ENCODE data around the gene HMCN2.

DNA sequence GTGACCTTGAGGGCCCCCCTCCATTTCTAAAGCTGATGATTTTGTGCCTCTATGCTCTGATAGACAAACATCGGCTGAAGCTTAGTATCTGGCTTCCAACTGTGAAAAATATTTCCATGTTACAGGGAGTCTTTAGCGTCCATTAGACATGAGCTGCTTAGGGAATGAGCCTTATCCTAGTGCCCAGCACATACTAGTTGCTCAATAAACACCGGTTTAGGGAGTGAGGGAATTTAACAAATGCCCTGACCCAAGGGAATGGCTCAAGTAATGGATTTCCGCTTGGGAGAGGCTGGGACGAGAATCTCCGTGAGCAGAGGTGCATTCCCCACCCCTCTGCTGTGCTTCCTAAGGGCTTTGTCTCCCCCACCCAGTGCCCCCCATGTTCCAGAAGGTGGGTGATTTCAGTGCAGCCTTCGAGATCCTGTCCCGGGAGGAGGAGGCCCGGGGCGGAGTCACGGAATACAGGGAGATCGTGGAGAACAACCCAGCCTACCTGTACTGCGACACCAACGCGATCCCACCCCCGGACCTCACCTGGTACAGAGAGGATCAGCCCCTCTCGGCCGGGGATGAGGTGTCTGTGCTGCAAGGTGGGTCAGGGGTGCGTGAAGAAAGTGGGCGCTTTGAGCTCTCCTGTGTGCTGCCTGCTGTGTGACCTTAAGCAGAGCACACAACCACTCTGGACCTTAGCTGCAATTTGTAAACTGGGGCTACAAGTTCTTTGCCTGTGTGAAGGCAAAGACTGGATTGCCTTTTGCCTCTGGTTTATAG is 113.5 kb downstream of the HMCN2 start:
- TF ChIP-seq, protein P1, sequence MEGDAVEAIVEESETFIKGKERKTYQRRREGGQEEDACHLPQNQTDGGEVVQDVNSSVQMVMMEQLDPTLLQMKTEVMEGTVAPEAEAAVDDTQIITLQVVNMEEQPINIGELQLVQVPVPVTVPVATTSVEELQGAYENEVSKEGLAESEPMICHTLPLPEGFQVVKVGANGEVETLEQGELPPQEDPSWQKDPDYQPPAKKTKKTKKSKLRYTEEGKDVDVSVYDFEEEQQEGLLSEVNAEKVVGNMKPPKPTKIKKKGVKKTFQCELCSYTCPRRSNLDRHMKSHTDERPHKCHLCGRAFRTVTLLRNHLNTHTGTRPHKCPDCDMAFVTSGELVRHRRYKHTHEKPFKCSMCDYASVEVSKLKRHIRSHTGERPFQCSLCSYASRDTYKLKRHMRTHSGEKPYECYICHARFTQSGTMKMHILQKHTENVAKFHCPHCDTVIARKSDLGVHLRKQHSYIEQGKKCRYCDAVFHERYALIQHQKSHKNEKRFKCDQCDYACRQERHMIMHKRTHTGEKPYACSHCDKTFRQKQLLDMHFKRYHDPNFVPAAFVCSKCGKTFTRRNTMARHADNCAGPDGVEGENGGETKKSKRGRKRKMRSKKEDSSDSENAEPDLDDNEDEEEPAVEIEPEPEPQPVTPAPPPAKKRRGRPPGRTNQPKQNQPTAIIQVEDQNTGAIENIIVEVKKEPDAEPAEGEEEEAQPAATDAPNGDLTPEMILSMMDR (IDR thresholded peaks at IDR 0.05), result no peak
- TF ChIP-seq EP300 (IDR thresholded peaks at IDR 0.05; ENCODE audit: borderline replicate concordance in 1 of 2, low read depth in 1 of 2, low read length in 1 of 2) (no peak), GATA2 (CRISPR knock-in tag; IDR thresholded peaks at IDR 0.05) (no peak), RAD21 (IDR thresholded peaks at IDR 0.05; ENCODE audit: low read length) (no peak), MXI1 (IDR thresholded peaks at IDR 0.05; ENCODE audit: low read depth, low read length) (no peak), SMC3 (IDR thresholded peaks at IDR 0.05; ENCODE audit: low read depth, low read length) (no peak), TEAD4 (IDR thresholded peaks at IDR 0.05; ENCODE audit: borderline replicate concordance, insufficient read depth) (no peak), RCOR1 (IDR thresholded peaks at IDR 0.05; ENCODE audit: low read length) (no peak), REST (IDR thresholded peaks at IDR 0.05; ENCODE audit: low read depth, low read length) (no peak)
- TF ChIP-seq, protein P2, sequence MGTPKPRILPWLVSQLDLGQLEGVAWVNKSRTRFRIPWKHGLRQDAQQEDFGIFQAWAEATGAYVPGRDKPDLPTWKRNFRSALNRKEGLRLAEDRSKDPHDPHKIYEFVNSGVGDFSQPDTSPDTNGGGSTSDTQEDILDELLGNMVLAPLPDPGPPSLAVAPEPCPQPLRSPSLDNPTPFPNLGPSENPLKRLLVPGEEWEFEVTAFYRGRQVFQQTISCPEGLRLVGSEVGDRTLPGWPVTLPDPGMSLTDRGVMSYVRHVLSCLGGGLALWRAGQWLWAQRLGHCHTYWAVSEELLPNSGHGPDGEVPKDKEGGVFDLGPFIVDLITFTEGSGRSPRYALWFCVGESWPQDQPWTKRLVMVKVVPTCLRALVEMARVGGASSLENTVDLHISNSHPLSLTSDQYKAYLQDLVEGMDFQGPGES (IDR thresholded peaks at IDR 0.05; ENCODE audit: low read depth, low read length), result no peak
